RWPE2 (cell line): ENCODE measurements around the gene KHDRBS2.

Experiments
- ATAC-seq: fragments of 200-7000 bp; cut with Tn5 transposase; 3 replicates; pipeline ENCODE4 v1.9.1; 2021; ENCODE audit warnings: low read depth
- DNase-seq: peaks from one replicate; pipeline ENCODE4 v3.0.0-alpha.2; 2020; ENCODE audit warnings: low spot score
- H3K27ac ChIP-seq: fragments of 450-650 bp; 2 replicates; pipeline ENCODE4 v1.5.1; 2017; ENCODE audit warnings: mild to moderate bottlenecking; ENCODE audit not compliant: poor library complexity, severe bottlenecking
- H3K27me3 ChIP-seq: fragments of 250-450 bp; sonication (Bioruptor Pico); 2 replicates; pipeline ENCODE4 v1.5.1; 2021; ENCODE audit warnings: mild to moderate bottlenecking, moderate library complexity; ENCODE audit not compliant: insufficient read depth, poor library complexity, severe bottlenecking
- H3K36me3 ChIP-seq: fragments of 250-450 bp; sonication (Bioruptor Pico); 2 replicates; pipeline ENCODE4 v1.5.1; 2020; ENCODE audit warnings: low read depth, mild to moderate bottlenecking, moderate library complexity
- H3K4me1 ChIP-seq: fragments of 250-450 bp; sonication (Bioruptor Pico); 2 replicates; pipeline ENCODE4 v1.5.1; 2021; ENCODE audit warnings: mild to moderate bottlenecking, moderate library complexity; ENCODE audit not compliant: insufficient read depth, poor library complexity, severe bottlenecking
- H3K4me3 ChIP-seq: fragments of 250-450 bp; sonication (Bioruptor Pico); 2 replicates; pipeline ENCODE4 v1.5.1; 2021; ENCODE audit warnings: mild to moderate bottlenecking, moderate library complexity; ENCODE audit not compliant: severe bottlenecking
- H3K9me3 ChIP-seq: fragments of 250-450 bp; sonication (Bioruptor Pico); 2 replicates; pipeline ENCODE4 v1.5.1; 2021; ENCODE audit warnings: mild to moderate bottlenecking, moderate library complexity; ENCODE audit not compliant: severe bottlenecking
- CTCF ChIP-seq: fragments of 450-650 bp; IDR thresholded peaks from one replicate; pipeline ENCODE4 v1.5.1; 2017; ENCODE audit warnings: mild to moderate bottlenecking, moderate library complexity; ENCODE audit not compliant: poor library complexity, severe bottlenecking

The KHDRBS2 gene

GRCh38 chr6:62284725-62285124 lies 1.3 kb downstream of the KHDRBS2 start:
- no peaks in the 10 kb centered on the region for H3K4me1 ChIP-seq
- H3K27ac ChIP-seq = no peak overlapping the region
- no peak overlapping the region for H3K4me3 ChIP-seq
- peaks cover 41% of the 10 kb centered on the region for H3K27me3 ChIP-seq
- H3K9me3 ChIP-seq = peaks cover 1% of the 10 kb centered on the region
- no peak for TF ChIP-seq CTCF
- ATAC-seq (no peak), DNase-seq (no peak)
- H3K36me3 ChIP-seq = no peaks in the 10 kb centered on the region

GRCh38 chr6:62283796-62284411 lies 2.1 kb downstream of the KHDRBS2 start:
- Histone ChIP-seq H3K27me3 (peaks cover 41% of the 10 kb centered on the region), H3K4me1 (no peaks in the 10 kb centered on the region), H3K27ac (no peak overlapping the region), H3K36me3 (no peaks in the 10 kb centered on the region), H3K9me3 (peaks cover 1% of the 10 kb centered on the region), H3K4me3 (no peak overlapping the region)
- ATAC-seq (no peak), DNase-seq (no peak)
- peak; percentile 70 for TF ChIP-seq CTCF

- Histone ChIP-seq H3K9me3 (peaks cover 1% of the 10 kb centered on the region), H3K27ac (no peak overlapping the region), H3K4me3 (no peak overlapping the region), H3K4me1 (no peaks in the 10 kb centered on the region), H3K27me3 (peaks cover 41% of the 10 kb centered on the region), H3K36me3 (no peaks in the 10 kb centered on the region)
- ATAC-seq = no peak
- DNase-seq = no peak
- TF ChIP-seq CTCF = no peak
Observed at GRCh38 chr6:62283365-62283764, 2.7 kb downstream of the KHDRBS2 start.

GRCh38 chr6:62280099-62280498 lies 5.9 kb downstream of the KHDRBS2 start:
- Histone ChIP-seq H3K9me3 (no peaks in the 10 kb centered on the region), H3K27ac (no peak overlapping the region), H3K36me3 (no peaks in the 10 kb centered on the region), H3K4me3 (no peak overlapping the region), H3K27me3 (peaks cover 11% of the 10 kb centered on the region), H3K4me1 (no peaks in the 10 kb centered on the region)
- TF ChIP-seq CTCF = no peak
- DNase-seq = no peak
- no peak for ATAC-seq

- no peaks in the 10 kb centered on the region for H3K4me1 ChIP-seq
- H3K4me3 ChIP-seq = no peak overlapping the region
- no peaks in the 10 kb centered on the region for H3K9me3 ChIP-seq
- no peaks in the 10 kb centered on the region for H3K27me3 ChIP-seq
- ATAC-seq = no peak
- no peak overlapping the region for H3K27ac ChIP-seq
- TF ChIP-seq CTCF = no peak
- no peaks in the 10 kb centered on the region for H3K36me3 ChIP-seq
- DNase-seq = no peak
Observed at GRCh38 chr6:62272114-62272513, 13.9 kb downstream of the KHDRBS2 start.
